Medulla oblongata (tissue), 1 donor: ENCODE results near the gene MITD1.
A peak's percentile ranks its signal among the peaks of the same experiment; 100 is the strongest.
"Not testable (repeated sequence)": the region's sequence is repeated elsewhere in the genome, so short reads cannot be mapped to it uniquely, and the experiment has no call there.

ENCODE experiments used
- DNase-seq: peaks from one replicate; pipeline ENCODE4 v3.0.0-alpha.2; 2015; ENCODE audit errors: extremely low spot score

Gene MITD1

DNA sequence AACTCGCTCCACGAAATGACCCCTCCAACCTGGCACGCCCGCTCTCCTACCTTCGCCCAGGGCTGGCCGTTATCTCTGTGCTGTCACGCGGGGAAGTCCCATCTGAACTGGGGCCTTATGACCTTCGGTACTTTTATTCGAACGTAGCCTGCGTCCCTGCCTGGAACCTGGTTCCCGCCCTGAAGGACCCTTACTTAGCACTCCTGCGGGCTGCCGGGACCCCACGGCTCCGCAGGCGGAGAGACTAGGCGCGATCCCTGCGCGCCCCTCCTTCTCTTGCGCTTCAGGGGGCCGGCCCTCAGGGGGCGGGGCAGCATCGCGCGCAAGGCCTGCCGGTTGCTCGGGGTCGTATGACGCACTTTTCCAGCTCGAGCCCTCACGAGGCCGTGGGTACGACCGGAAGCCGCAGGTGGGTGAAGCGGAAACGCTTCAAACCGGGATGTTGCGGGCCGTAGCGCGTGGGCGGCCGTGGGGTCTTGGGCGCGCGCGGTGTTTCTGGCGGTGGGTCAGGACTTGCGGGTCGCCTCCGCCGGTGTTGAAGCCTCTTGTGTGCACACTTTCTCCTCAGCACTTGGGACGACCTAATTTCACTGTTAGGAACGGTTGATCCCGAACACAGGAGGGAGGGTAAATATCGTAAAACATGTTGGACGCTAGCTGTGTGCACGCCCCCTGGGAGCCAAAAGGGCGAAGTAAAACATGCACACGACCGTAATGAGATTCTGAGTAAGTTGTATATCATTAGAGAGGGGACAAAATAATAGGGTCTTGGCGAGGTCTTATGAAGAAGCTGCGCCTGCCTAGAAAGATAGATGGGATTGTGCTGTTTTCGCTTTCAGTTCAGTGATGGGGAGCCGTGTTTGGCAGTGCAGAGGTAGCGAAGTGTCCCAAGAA, 26.0 kb downstream of the MITD1 start, which contains the start of the genes LIPT1 and TSGA10:
Gene LIPT1, plus strand, starts transcription at position 325 of the 894 bp plus-strand sequence. CDS start 6,991 bp downstream, outside the sequence.
Gene TSGA10, minus strand, starts transcription at position 300 of the 894 bp plus-strand sequence. CDS start 45,503 bp downstream, outside the sequence.
- DNase-seq: peak; percentile 93

DNA sequence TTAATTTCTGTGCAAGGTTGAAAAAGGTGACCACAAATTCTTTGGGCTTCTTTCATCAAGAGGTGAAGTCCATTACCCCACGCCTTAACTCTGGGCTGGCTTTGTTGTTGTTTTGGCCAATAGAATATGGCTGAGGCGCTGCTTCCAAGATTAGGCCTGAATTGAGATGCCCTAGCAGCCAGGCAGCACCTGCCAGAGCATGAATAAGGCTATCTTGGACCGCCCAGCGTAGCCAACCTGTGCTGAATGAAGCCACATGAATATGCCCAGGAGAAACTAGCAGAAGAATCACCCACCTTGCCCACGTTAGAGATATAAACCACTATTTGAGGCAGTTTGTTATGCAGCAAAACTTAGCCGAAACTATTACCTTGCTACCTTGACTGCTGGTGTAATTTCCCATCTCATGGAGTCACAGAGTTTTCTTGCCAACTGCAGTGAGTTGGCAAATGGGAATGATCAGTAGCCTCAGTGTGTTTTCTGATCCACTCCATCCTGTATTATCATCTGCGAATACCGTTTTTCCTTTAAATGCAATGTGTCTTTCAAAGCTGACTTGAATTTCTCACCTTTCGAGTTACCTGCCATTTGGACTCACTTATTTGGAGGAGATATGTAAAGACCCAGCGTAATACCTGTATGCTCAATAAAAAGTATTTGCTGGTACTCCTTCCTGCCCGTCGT, 26.8 kb downstream of the MITD1 start:
- DNase-seq: peak; percentile 46

DNA sequence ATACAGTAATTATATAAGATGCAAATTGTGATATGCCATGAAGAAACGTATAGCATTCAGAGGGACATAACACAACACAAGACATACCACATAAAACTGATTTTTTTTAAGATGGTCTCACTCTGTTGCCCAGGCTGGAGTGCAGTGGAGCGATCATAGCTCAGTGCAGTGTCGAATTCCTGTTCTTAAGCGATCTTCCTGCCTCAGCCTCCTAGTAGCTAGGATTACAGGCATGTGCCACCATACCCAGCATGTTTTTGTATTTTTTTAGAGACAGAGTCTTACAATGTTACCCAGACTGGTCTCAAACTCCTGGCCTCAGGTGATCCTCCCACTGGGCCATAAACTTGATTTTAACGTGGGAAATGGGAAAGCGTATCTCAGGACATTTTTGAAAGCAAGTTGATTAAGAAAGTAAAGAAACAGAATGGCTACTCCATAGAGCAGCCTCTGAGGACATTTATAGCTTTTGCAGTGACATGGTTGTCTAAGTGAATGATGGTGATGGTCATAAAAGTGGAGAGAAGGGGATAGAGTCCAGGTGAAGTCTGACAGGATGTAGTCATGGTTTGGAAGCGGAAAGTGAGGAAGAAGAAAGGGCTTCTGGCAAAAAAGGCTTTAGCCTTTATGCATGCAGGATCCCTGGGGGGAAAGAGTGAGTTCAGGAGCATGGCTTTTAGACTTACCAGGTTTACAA, 28.5 kb downstream of the MITD1 start:
- no peak for DNase-seq

DNA sequence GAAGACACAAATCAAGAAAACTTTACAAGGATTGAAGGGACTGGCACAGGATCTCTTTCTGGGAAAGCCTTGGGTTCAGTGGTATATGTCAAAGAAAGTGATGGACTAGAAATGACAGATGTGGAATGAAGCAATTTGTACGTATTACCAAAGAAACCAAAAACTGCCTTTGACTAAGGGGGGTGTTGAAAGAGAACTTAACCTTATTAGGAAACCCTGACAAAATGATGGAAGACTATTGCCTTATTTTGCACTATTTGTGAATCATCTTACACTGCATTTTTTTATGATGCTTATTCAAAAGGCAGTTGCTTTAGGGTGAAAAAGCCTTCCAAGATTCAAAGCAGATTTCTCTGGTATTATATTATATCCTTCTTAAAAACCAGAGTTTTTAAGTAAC, 30.2 kb downstream of the MITD1 start:
- DNase-seq: no peak

DNA sequence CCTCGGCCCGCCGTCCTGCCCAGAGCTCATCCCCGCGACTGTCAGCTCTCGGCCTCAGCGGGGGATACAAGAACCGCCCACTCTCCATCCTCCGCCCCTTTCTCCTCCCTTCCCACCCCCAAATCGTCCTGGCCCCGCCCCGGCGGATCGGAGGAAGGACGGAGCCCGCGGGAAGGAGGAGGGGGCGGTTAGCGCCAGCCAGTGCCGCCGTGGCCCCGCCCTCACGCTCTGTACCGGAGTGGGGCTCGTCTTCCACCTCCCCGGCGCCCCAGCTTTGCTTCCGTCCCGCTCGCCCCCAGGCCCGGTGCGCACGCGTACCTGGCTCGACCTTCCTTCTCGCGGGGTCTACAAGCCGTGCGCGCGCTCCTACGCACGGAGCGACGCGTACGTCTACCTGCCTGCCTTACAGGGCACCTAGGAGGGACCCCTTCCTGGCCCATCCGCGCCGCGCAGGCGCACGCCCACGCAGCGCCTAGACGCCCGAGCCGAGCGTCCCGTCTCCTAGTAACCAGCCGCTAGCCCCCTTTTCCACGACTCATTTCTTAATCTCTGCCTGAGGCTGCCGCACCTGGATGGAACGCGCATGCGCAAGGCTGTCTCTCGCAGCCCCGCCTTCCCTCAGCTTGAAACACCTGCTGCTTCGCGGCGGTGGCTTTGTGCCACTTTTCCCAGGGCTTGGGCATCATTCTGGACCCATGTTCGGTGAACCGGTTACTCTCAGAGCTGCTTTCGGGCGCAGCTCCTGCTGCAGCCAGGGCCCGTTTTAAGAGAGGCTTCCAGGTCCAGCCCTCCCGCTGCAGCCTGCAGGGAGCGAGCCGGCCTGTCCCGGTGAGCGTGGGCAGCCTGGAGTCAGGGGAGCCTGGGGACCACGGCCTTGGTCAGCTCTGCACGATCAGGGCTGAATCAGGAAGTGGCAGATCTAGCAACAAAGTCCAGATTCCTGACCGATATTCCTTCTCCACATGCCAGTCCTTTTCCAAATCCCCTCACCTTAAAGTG, 39.4 kb downstream of the MITD1 start, which contains the start of gene C2orf15:
Gene C2orf15, plus strand, starts transcription at position 598 of the 999 bp plus-strand sequence. CDS start 8,852 bp downstream, outside the sequence.
- DNase-seq: peak; percentile 96

DNA sequence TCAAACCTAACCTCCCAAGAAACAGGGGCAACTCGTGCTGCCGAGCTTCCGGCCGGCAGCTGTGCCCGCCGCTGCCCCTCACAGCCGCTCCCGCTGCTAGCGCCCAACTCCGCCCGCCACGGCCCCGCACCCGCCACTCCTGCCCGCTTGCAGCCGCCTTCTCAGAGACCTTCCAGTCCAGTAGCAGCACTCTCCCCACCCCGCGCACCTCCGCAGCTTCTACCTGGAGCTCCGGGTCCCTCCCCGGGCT, 40.1 kb downstream of the MITD1 start:
- DNase-seq: no peak

DNA sequence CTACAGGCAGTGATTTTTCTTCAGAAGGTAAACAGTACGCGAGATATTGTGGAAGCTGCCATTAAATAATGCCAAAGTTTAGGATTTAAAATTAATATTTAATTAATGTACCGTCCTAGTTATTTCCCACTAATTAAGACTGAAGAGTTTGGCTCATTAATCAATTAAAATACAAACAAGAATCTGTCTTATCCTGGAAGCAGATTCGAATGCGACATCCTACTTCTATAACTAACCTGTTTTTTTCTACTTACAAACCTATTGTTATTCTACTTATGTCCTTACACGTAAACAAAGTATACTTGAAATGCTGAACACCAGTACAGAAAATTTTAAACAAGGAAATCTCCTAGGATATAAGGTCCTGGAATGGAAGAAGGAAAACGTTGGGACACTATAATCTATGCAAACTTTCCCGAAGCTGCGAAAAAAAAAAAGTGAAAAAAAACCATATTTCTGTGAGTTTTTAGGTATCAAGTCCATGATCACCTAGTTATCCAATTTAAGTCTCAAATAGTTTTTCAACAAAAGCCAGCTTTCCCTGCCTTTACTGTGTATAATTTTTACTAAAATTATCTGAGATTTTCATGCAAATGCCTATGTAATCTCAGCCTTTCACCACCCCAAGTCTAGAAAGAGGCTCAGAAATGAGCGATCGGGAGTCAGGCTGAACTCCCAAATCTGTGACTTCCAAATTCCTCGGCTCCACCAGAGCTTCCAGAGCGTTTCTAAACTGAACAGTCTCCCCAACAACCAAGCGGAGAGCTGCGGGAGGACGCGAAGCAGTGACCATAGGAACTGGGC, 40.6 kb downstream of the MITD1 start:
- peak; percentile 50 for DNase-seq

DNA sequence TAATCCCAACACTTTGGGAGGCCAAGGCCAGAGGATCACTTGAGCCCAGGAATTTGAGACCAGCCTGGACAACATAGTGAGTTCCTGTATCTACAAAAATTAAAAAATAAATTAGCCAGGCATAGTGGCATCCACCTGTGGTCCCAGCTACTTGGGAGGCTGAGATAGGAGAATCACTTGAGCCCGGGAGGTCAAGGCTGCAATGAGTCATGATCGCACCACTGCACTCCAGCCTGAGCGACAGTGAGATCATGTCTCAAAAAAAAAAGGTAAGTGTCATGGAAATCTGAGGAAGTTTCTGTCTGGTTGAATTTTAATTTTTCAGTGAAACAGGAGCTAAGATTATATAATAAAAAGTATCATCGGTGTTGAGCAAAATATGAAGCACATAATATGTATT, 41.9 kb downstream of the MITD1 start:
- no peak for DNase-seq

DNA sequence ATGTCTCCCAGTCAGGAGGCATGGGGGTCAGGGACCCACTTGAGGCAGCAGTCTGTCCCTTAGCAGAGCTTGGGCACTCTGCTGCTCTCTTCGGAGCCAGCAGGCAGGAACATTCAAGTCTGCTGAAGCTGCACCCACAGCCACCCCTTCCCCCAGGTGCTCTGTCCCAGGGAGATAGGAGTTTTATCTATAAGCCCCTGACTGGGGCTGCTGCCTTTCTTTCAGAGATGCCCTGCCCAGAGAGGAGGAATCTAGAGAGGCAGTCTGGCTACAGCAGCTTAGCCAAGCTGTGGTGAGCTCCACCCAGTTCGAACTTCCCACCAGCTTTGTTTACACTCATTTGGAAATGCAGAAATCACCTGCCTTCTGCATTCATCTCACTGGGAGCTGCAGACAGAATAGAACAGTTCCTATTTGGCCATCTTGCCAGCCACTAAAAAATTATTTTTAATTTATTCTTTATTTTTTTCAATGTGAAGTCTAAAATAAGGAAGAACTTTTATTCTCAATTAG, 45.8 kb downstream of the MITD1 start:
- not testable (repeated sequence) for DNase-seq

DNA sequence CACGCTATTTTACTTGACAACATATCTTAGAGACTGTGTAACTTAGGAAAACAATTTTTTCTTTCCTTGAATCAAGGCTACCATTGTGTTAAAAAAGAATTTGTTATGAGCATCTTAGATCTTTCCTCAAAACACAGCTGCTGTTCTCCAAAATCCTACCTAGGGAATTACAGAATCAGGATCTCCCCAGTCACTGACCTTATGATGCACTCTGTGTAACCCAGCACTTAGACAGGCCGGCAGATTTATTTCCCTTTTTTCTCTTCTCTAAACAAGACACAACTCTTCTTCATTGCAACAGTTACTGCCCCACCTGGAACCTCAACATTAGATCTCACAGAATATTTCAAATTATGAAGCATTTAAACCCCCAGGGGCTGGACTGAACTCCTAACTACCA, 52.9 kb downstream of the MITD1 start:
- DNase-seq: no peak
